CD14-positive monocyte (primary cell): Measurements from ENCODE around the gene FER1L5. TPM values are rescaled to one million over a fixed set of nuclear protein-coding genes. Genes with fewer than 3 reads are reported as not detected.

Source experiments
- DNase-seq, 3 donors: peaks; one replicate each; pipeline ENCODE4 v3.0.0-alpha.2; 2011 to 2022
- H2AFZ ChIP-seq: 2 replicates; pipeline ENCODE4 v1.6.0; 2012; ENCODE audit warnings: mild to moderate bottlenecking, low read depth, low read length, inconsistent platforms; ENCODE audit not compliant: insufficient read depth, poor library complexity, severe bottlenecking
- H3K27ac ChIP-seq, 2 donors: 1 replicate in 1 of 2; 2 replicates in 1 of 2; pipeline ENCODE4 v1.5.1; 2012 to 2013; ENCODE audit warnings: low read length in 2 of 2, control low read depth in 1 of 2, inconsistent platforms in 1 of 2, low read depth in 1 of 2, mild to moderate bottlenecking in 1 of 2
- H3K27me3 ChIP-seq, 2 donors: one replicate each; pipeline versions ENCODE4 v1.6.0 to v1.6.1; 2011 to 2013; ENCODE audit warnings: low read length in 2 of 2; ENCODE audit not compliant: control insufficient read depth in 2 of 2, insufficient read depth in 2 of 2
- H3K36me3 ChIP-seq, 2 donors: replicated peaks in 1 of 2; 1 replicate in 1 of 2; 2 replicates in 1 of 2; pipeline versions ENCODE4 v1.5.1 to v1.6.1; 2012 to 2013; ENCODE audit warnings: low read length in 2 of 2, control low read depth in 1 of 2, inconsistent platforms in 1 of 2, mild to moderate bottlenecking in 1 of 2; ENCODE audit not compliant: insufficient read depth in 2 of 2, control insufficient read depth in 1 of 2
- H3K4me1 ChIP-seq, 2 donors: 1 replicate in 1 of 2; 2 replicates in 1 of 2; pipeline versions ENCODE4 v1.5.1 to v1.6.1; 2012 to 2013; ENCODE audit warnings: low read length in 2 of 2, control low read depth in 1 of 2, inconsistent platforms in 1 of 2, mild to moderate bottlenecking in 1 of 2, moderate library complexity in 1 of 2; ENCODE audit not compliant: insufficient read depth in 2 of 2, control insufficient read depth in 1 of 2
- H3K4me2 ChIP-seq: replicated peaks from 2 replicates; pipeline ENCODE3; 2012; ENCODE audit warnings: low read length, moderate library complexity, mild to moderate bottlenecking; ENCODE audit not compliant: poor library complexity, severe bottlenecking; ENCODE audit errors: extremely low read depth
- H3K4me3 ChIP-seq, 3 experiments: fragments of 200-600 bp in 1 of 3; sonication (generic) in 1 of 3; replicated peaks in 1 of 3; 1 replicate in 2 of 3; 2 replicates in 1 of 3; pipeline ENCODE4 v1.5.1; 2011 to 2013; ENCODE audit warnings: low read length in 3 of 3, mild to moderate bottlenecking in 3 of 3, control low read depth in 2 of 3, low read depth in 2 of 3, inconsistent platforms in 1 of 3, moderate library complexity in 1 of 3
- H3K79me2 ChIP-seq: 2 replicates; pipeline ENCODE4 v1.6.0; 2012; ENCODE audit warnings: mild to moderate bottlenecking, control low read depth, inconsistent platforms, low read length, moderate library complexity; ENCODE audit not compliant: insufficient read depth
- H3K9ac ChIP-seq: 2 replicates; pipeline ENCODE4 v1.6.0; 2017; ENCODE audit warnings: low read length, mild to moderate bottlenecking; ENCODE audit not compliant: insufficient read depth, poor library complexity, severe bottlenecking
- H3K9me3 ChIP-seq, 2 donors: replicated peaks in 1 of 2; 1 replicate in 1 of 2; 2 replicates in 1 of 2; pipeline versions ENCODE4 v1.5.1 to v1.6.1; 2012 to 2013; ENCODE audit warnings: low read length in 2 of 2, control low read depth in 1 of 2; ENCODE audit not compliant: control insufficient read depth in 1 of 2, insufficient read depth in 1 of 2
- H4K20me1 ChIP-seq: 2 replicates; pipeline ENCODE4 v1.6.0; 2012; ENCODE audit warnings: mild to moderate bottlenecking, low read length, control low read depth, moderate library complexity; ENCODE audit not compliant: insufficient read depth
- H3K27ac Mint-ChIP-seq, 7 donors: one replicate each; pipeline ENCODE4 v1.8.0; 2020; ENCODE audit warnings: mild to moderate bottlenecking in 7 of 7, mixed read lengths in 7 of 7, moderate library complexity in 6 of 7, inconsistent platforms in 2 of 7
- H3K27me3 Mint-ChIP-seq, 3 donors: one replicate each; pipeline ENCODE4 v1.8.0; 2021 to 2022; ENCODE audit warnings: low read depth in 3 of 3, mild to moderate bottlenecking in 3 of 3, mixed read lengths in 3 of 3, moderate library complexity in 3 of 3, inconsistent platforms in 1 of 3
- H3K36me3 Mint-ChIP-seq, 2 donors: one replicate each; pipeline ENCODE4 v1.8.0; 2020; ENCODE audit warnings: mixed read lengths in 2 of 2, inconsistent platforms in 1 of 2, mild to moderate bottlenecking in 1 of 2
- H3K4me1 Mint-ChIP-seq: one replicate; pipeline ENCODE4 v1.8.0; 2020; ENCODE audit warnings: mild to moderate bottlenecking, mixed read lengths
- H3K4me3 Mint-ChIP-seq, 2 donors: one replicate each; pipeline ENCODE4 v1.8.0; 2020; ENCODE audit warnings: mild to moderate bottlenecking in 2 of 2, mixed read lengths in 2 of 2, moderate library complexity in 1 of 2
- H3K9me3 Mint-ChIP-seq, 7 donors: one replicate each; pipeline ENCODE4 v1.8.0; 2020 to 2022; ENCODE audit warnings: mixed read lengths in 7 of 7, mild to moderate bottlenecking in 6 of 7, moderate library complexity in 6 of 7, inconsistent platforms in 2 of 7
- CTCF ChIP-seq: fragments of 200-600 bp; IDR thresholded peaks from one replicate; pipeline ENCODE4 v1.8.0; 2022; ENCODE audit warnings: antibody characterized with exemption, mild to moderate bottlenecking
- WGBS: methylation state at CpG from one replicate; pipeline ENCODE4 v1.1.5; 2013; ENCODE audit warnings: missing lambda C conversion rate; ENCODE audit not compliant: insufficient coverage; 5-methylcytosine and 5-hydroxymethylcytosine counted together
- intact Hi-C, 2 donors: fragments of 100-400 bp; cut with micrococcal nuclease; formaldehyde crosslinking; loops; one replicate each; pipeline versions ENCODE4 v1.15.0 to v1.15.1; 2023
- polyA plus RNA-seq, 3 donors: library from polyadenylated mRNA; depleted of rRNA in 1 of 3; unstranded in 2 of 3; stranded (reverse) in 1 of 3; fragments of 300-500 nt in 2 of 3; fragments of >200 nt in 1 of 3; fragmentation: Illumina TruSeq in 2 of 3; gene quantifications; 1 replicate in 2 of 3; 2 replicates in 1 of 3; pipeline ENCODE4 v1.2.3, GENCODE V29; 2012 to 2021

The FER1L5 gene
- polyA plus RNA-seq, 3 donors: not detected

GRCh38 chr2:96623116-96623515 is 19.4 kb upstream of the FER1L5 start:
- Mint-ChIP-seq H3K9me3 (no peaks in the 10 kb centered on the region), H3K4me1 (peaks cover 40% of the 10 kb centered on the region), H3K27ac (peak overlapping the region; percentile 69 to 94 (median 85)), H3K27me3 (peaks cover 0 to 4% (median 0%) of the 10 kb centered on the region in 3 donors), H3K36me3 (peaks cover 47 to 65% of the 10 kb centered on the region in 2 donors), H3K4me3 (peak overlapping the region in 1 of 2 donors; percentile 17)
- no peak for TF ChIP-seq CTCF
- Histone ChIP-seq H3K4me3 (peak overlapping the region in 1 of 3 experiments; percentile 3), H3K27ac (peak overlapping the region in 1 of 2 donors; percentile 76), H4K20me1 (no peaks in the 10 kb centered on the region), H2AFZ (no peak overlapping the region), H3K79me2 (peaks cover 29% of the 10 kb centered on the region), H3K36me3 (peaks cover 12 to 43% of the 10 kb centered on the region in 2 donors), H3K4me2 (peak overlapping the region; percentile 37), H3K4me1 (peaks cover 30 to 37% of the 10 kb centered on the region in 2 donors), H3K9me3 (no peaks in the 10 kb centered on the region), H3K9ac (no peak overlapping the region), H3K27me3 (no peaks in the 10 kb centered on the region)
- WGBS: 23% methylated on average over 2 of the region's 3 CpGs
- DNase-seq: peak; percentile 59 to 75 (median 69)
- intact Hi-C loops: no loop called here

GRCh38 chr2:96625571-96626552 is 16.7 kb upstream of the FER1L5 start:
- Histone ChIP-seq H3K4me1 (peaks cover 18 to 22% of the 10 kb centered on the region in 2 donors), H3K4me3 (no peak overlapping the region), H3K9ac (no peak overlapping the region), H3K4me2 (no peak overlapping the region), H3K79me2 (peaks cover 31% of the 10 kb centered on the region), H3K36me3 (peaks cover 29 to 51% of the 10 kb centered on the region in 2 donors), H3K27ac (no peak overlapping the region), H4K20me1 (peaks cover 4% of the 10 kb centered on the region), H3K27me3 (no peaks in the 10 kb centered on the region), H2AFZ (no peak overlapping the region), H3K9me3 (no peaks in the 10 kb centered on the region)
- Mint-ChIP-seq H3K27me3 (peaks cover 0 to 4% (median 1%) of the 10 kb centered on the region in 3 donors), H3K4me1 (peaks cover 27% of the 10 kb centered on the region), H3K36me3 (peaks cover 51 to 68% of the 10 kb centered on the region in 2 donors), H3K9me3 (no peaks in the 10 kb centered on the region), H3K27ac (peak overlapping the region in 2 of 7 donors; percentile 15 to 53), H3K4me3 (no peak overlapping the region)
- intact Hi-C loops: no loop called here
- TF ChIP-seq CTCF: no peak
- 94% methylated on average over 2 of the region's 5 CpGs for WGBS
- no peak for DNase-seq
